LNCAP (cell line): ENCODE measurements around the gene NECTIN1.

Source experiments
- TF ChIP-seq, protein P1 (sequence below): fragments of 450-650 bp; IDR thresholded peaks from 2 replicates; pipeline ENCODE4 v1.5.1; 2017; ENCODE audit warnings: mild to moderate bottlenecking

Gene NECTIN1

DNA sequence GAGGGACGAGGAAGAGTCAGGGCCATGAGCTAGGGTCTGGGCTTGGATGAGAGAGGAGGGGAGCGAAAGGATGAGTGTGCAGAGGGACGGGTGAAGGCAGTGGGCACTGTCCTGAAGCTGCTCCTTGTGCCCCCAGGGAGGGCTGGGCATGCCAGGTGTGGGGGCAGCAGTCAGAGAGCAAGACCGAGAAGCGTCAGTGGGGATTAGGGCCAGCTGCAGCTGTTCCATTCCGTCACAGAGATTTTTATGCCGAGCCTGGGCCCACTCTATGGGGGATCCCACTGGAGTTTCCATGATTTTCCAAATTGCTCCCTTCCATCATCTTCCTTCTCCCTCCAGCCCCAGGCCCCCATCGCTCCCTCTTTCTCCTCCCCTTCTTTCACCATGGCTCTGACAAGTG lies 93.2 kb downstream of the NECTIN1 start:
- TF ChIP-seq, protein P1, sequence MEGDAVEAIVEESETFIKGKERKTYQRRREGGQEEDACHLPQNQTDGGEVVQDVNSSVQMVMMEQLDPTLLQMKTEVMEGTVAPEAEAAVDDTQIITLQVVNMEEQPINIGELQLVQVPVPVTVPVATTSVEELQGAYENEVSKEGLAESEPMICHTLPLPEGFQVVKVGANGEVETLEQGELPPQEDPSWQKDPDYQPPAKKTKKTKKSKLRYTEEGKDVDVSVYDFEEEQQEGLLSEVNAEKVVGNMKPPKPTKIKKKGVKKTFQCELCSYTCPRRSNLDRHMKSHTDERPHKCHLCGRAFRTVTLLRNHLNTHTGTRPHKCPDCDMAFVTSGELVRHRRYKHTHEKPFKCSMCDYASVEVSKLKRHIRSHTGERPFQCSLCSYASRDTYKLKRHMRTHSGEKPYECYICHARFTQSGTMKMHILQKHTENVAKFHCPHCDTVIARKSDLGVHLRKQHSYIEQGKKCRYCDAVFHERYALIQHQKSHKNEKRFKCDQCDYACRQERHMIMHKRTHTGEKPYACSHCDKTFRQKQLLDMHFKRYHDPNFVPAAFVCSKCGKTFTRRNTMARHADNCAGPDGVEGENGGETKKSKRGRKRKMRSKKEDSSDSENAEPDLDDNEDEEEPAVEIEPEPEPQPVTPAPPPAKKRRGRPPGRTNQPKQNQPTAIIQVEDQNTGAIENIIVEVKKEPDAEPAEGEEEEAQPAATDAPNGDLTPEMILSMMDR: no peak

DNA sequence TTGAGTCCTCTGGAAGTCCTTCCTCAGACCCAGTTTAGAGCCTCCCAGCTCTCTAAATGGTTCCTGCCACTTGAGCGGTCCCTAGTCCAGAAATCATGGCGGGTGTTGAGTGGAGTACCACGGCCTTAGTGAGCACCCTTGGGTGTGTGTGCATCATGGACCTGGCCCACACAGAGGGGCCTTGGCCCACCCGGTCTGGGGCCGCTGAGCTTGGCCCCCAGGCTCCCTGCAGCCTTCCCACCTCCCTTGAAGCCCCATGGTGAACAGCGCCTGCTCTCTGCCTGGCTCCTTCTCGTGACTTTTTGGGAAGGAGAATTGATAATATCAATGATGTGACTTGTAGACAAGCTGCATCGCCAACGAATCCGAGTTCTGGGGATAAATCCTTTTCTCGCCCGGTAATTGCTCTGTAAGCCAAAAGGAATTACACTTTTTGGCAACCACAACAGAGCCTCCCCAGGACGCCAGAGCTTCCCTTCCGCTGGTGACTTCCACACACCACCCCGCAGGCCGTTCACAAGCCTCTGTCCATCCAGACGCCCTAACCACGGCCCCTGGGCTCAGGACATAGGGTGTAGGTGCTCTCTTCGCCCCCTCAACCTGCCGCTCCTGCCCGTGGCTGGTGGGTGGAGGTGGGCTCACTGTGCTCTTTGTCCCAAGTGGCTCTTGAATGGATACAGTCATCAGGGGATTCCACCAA lies 93.8 kb downstream of the NECTIN1 start:
- TF ChIP-seq, protein P1: no peak

DNA sequence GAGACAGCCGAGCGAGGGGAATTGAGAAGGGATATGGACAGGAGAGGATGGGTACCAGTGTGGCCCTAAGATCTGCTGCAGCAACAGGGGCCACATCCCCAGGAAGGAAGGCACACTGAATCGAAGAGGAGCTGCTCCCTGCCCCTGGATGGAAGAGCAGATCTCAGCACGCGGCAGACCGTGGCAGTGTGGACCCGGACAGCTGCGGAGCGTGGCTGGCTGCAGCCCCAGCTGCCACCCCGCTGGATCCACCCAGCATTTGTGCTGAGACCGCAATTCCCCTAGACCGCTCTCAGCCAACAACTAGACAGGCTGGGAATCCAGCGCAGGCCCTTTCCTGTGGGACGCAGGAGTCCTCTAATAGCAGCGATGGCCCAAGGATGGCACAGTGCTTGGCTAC lies 94.7 kb downstream of the NECTIN1 start:
- TF ChIP-seq, protein P1: no peak

DNA sequence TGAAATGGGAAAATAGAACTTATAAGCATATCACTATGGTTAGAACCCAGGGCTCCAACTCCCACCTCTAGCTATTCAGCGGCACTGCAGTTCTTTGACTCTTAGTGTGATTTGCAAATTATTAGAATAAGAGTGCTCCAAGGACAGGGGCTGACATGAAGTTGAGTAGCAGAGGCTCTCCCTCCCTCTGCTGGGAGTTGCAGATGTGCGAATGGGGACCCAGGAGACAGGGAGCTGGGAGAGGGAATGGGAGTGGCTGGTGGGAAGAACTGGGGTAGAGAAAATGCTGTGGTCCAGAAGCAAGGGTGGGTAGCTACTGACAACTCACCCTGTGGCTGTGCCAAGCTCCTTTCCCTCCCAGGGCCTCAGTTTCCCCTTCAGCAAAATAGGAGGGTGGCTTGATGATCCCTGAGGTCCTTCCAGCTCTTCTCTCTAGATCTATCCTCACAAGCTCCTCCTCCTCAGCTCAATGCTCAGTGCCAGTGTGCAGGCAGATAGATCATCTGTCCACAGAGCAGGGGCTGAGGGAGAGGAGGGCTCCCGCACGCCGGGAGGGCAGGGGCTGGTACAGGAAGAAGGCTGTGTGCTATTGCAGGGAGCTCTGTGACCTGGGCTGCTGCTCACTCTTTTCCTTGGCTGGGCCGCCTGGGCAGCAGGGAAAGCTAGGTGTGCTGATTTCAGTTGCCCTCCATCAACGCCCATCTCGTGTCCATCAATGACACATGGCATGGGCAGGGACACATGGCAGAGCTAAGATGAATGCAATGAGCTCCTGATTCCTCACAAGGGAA lies 99.0 kb downstream of the NECTIN1 start:
- TF ChIP-seq, protein P1: no peak

DNA sequence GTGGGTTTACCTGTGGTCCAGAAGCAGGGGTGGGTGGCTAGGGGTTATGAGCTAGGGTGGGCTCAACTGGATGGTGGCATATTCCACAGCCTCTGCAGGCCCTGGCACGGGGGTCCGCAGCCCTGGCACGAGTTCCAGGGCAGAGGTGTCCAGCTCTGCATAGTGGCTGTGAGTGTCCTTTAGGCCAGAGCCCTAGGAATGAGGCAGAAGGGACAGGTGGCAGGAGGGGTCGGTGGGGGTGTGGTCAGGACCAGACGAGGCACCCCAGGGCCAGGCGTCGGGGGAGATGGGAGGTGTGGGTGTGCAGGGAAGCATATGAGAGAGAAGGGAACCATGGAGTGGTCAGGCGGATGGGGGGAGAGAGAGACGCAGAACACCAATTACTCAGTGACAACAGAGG lies 99.9 kb downstream of the NECTIN1 start:
- TF ChIP-seq, protein P1: no peak

DNA sequence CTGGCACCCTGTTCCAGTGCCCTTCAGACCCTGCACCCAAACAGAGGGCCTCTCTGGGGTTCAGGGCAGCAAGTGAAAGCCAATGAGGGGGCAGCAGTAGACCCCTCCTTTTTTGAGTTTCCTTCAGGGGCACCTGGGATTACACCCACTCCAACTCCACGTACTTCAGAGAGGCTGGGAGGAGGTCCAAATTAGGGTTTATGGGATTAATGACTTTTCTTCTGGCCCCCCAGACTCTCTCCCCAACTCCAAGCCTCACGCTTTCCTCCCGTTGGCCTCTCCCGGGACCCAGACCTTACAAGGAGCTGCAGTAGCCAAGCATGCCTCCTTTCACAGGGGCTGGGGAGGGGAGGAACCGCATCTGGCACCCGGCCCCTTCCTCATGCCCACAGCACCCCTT lies 101.7 kb downstream of the NECTIN1 start:
- TF ChIP-seq, protein P1: no peak

DNA sequence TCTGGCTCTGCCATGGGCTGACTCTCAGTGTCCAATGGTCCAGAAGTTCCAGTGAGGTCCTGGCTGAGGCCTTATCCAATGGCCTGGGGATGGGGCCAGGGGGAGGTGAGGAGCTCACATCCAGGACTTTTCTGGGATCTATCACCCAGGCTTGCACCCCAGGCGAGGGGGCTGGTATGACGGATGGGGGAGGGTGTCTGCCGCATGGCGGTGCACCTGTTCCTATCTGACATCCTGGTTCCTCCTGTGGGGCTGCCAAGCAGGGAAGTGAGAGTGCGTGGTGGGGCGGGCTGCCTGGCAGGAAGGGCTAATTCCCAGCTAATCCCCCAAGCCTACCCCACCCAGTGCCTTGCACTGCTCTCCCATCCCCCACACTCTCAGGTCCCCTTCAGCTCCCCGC lies 102.1 kb downstream of the NECTIN1 start:
- TF ChIP-seq, protein P1: no peak
